SU-DHL-6 (cell line): Measurements from ENCODE around the gene MYBPHL.

ENCODE experiments used
- CTCF ChIP-seq: fragments of 200-600 bp; sonication (generic); IDR thresholded peaks from one replicate; pipeline ENCODE4 v1.5.1; 2017; ENCODE audit warnings: antibody characterized with exemption, mild to moderate bottlenecking, low read length, moderate library complexity; ENCODE audit not compliant: insufficient read depth, poor library complexity, severe bottlenecking
- EZH2phosphoT487 ChIP-seq: fragments of 200-600 bp; sonication (generic), shearing (Covaris generic); conservative IDR thresholded peaks from 2 replicates; pipeline ENCODE4 v1.6.1; 2018; ENCODE audit warnings: mild to moderate bottlenecking, antibody characterized with exemption, low read length, moderate library complexity, mixed read lengths

DNA sequence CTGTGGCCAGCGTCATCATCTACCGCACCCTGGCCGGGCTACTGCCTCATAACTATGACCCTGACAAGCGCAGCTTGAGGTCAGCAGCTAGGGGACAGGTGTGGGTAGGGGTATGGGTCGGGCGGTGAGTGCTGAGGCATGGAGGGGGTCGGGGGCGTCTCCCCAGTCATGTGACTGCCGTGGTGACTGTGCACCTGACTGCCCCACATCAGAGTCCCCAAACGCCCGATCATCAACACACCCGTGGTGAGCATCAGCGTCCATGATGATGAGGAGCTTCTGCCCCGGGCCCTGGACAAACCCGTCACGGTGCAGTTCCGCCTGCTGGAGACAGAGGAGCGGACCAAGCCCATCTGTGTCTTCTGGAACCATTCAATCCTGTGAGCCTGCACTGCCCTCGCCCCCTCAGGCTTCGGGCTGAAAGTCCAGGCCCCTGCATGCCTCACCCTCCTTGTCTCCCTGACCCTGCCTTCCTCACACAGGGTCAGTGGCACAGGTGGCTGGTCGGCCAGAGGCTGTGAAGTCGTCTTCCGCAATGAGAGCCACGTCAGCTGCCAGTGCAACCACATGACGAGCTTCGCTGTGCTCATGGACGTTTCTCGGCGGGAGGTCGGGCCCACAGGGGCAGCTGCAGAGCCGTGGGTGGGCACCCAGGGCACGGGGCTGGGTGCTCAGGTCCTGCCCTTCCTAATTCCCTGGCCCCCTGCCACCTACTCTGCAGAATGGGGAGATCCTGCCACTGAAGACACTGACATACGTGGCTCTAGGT is 37.4 kb downstream of the MYBPHL start:
- TF ChIP-seq CTCF, result no peak
- no peak for TF ChIP-seq EZH2phosphoT487
